Liver (tissue), 9 donors: Measurements from ENCODE around the gene TCF7L2. TPM values are rescaled to one million over a fixed set of nuclear protein-coding genes. Genes with fewer than 3 reads are reported as not detected.

Experiments used
- DNase-seq: peaks from one replicate; pipeline ENCODE4 v3.0.0-alpha.2; 2017; ENCODE audit warnings: low spot score
- H3K27ac ChIP-seq, 2 donors: one replicate each; pipeline ENCODE4 v1.7.0; 2013; ENCODE audit warnings: inconsistent platforms in 2 of 2, low read length in 2 of 2, control low read depth in 1 of 2, low read depth in 1 of 2, mild to moderate bottlenecking in 1 of 2
- H3K27me3 ChIP-seq, 4 donors: one replicate each; pipeline versions ENCODE4 v1.6.1 to v1.7.0; 2013; ENCODE audit warnings: low read length in 3 of 4, inconsistent platforms in 1 of 4, mild to moderate bottlenecking in 1 of 4, moderate library complexity in 1 of 4; ENCODE audit not compliant: control insufficient read depth in 4 of 4, insufficient read depth in 4 of 4
- H3K36me3 ChIP-seq, 4 donors: one replicate each; pipeline versions ENCODE4 v1.6.1 to v1.7.0; 2013; ENCODE audit warnings: low read length in 3 of 4, mild to moderate bottlenecking in 3 of 4, low read depth in 1 of 4, moderate library complexity in 1 of 4; ENCODE audit not compliant: control insufficient read depth in 4 of 4, insufficient read depth in 3 of 4
- H3K4me1 ChIP-seq, 4 donors: one replicate each; pipeline versions ENCODE4 v1.6.1 to v1.7.0; 2013; ENCODE audit warnings: low read length in 3 of 4, mild to moderate bottlenecking in 3 of 4, moderate library complexity in 1 of 4; ENCODE audit not compliant: control insufficient read depth in 4 of 4, insufficient read depth in 4 of 4
- H3K4me3 ChIP-seq, 3 donors: one replicate each; pipeline versions ENCODE4 v1.6.1 to v1.7.0; 2013; ENCODE audit warnings: low read length in 3 of 3, control low read depth in 1 of 3, low read depth in 1 of 3, mild to moderate bottlenecking in 1 of 3
- H3K9ac ChIP-seq, 2 donors: one replicate each; pipeline ENCODE4 v1.7.0; 2013; ENCODE audit warnings: low read length in 2 of 2, mild to moderate bottlenecking in 2 of 2, moderate library complexity in 2 of 2, control low read depth in 1 of 2, low read depth in 1 of 2
- H3K9me3 ChIP-seq, 4 donors: one replicate each; pipeline versions ENCODE4 v1.6.1 to v1.7.0; 2013; ENCODE audit warnings: low read length in 3 of 4; ENCODE audit not compliant: control insufficient read depth in 4 of 4
- EGR1 ChIP-seq, 2 donors: IDR thresholded peaks; 2 replicates each; pipeline ENCODE4 v1.6.1; 2016 to 2018; ENCODE audit warnings: antibody characterized with exemption in 2 of 2, low read depth in 2 of 2
- HNF4A ChIP-seq, 2 donors: conservative IDR thresholded peaks; 2 replicates each; pipeline ENCODE4 v1.6.1; 2016; ENCODE audit warnings: antibody characterized with exemption in 2 of 2, mild to moderate bottlenecking in 2 of 2
- HNF4G ChIP-seq: IDR thresholded peaks from 2 replicates; pipeline ENCODE4 v1.6.1; 2016; ENCODE audit warnings: antibody characterized with exemption
- NR2F2 ChIP-seq: IDR thresholded peaks from 2 replicates; pipeline ENCODE4 v1.6.1; 2016; ENCODE audit warnings: antibody characterized with exemption
- RAD21 ChIP-seq, 2 donors: IDR thresholded peaks; 2 replicates each; pipeline ENCODE4 v1.6.1; 2016; ENCODE audit warnings: antibody characterized with exemption in 2 of 2, mild to moderate bottlenecking in 2 of 2
- RXRA ChIP-seq, 2 donors: IDR thresholded peaks; 2 replicates each; pipeline ENCODE4 v1.6.1; 2017 to 2018; ENCODE audit warnings: antibody characterized with exemption in 2 of 2, mild to moderate bottlenecking in 1 of 2
- TAF1 ChIP-seq: conservative IDR thresholded peaks from 2 replicates; pipeline ENCODE4 v1.6.1; 2016; ENCODE audit warnings: antibody characterized with exemption, mild to moderate bottlenecking
- WGBS: extraction: QIAGEN DNeasy Blood & Tissue Kit; methylation state at CpG from one replicate; pipeline ENCODE4 v1.1.7; 2013; 5-methylcytosine and 5-hydroxymethylcytosine counted together
- polyA plus RNA-seq, 2 donors: library from polyadenylated mRNA; stranded (reverse) in 1 of 2; unstranded in 1 of 2; fragments of 200-250 nt in 1 of 2; fragments of >200 nt in 1 of 2; fragmentation: Nextera tagmentation in 1 of 2; extraction: Ambion mirVana in 1 of 2; gene quantifications; one replicate each; pipeline versions ENCODE4 v1.2.1 to v1.2.3, GENCODE V29; 2013 to 2015
- total RNA-seq, 2 donors: library from RNA; depleted of rRNA; stranded (reverse); fragments of >200 nt; gene quantifications; one replicate each; pipeline ENCODE4 v1.2.3, GENCODE V29; 2014
- TF ChIP-seq, protein P1 (sequence below): IDR thresholded peaks from 2 replicates; pipeline ENCODE4 v1.6.1; 2016; ENCODE audit warnings: antibody characterized with exemption
- TF ChIP-seq, protein P2 (sequence below): IDR thresholded peaks from 2 replicates; pipeline ENCODE4 v1.6.1; 2016; ENCODE audit warnings: antibody characterized with exemption
- TF ChIP-seq, protein P3 (sequence below): IDR thresholded peaks from 2 replicates; pipeline ENCODE4 v1.6.1; 2016; ENCODE audit warnings: antibody characterized with exemption
- TF ChIP-seq, protein P4 (sequence below): fragments of 150-350 bp; IDR thresholded peaks from 2 replicates; pipeline ENCODE4 v1.5.1; 2017; ENCODE audit warnings: improper control_type of control experiment, low read depth, low read length; ENCODE audit not compliant: missing input control
- donor health status: healthy.
- donor health status: healthy.
- donor health status: healthy.
- donor health status: healthy.
- donor health status: healthy.

Gene TCF7L2
- total and polyA plus RNA-seq, 4 donors, result 4.9 to 18.0 (median 8.3) TPM

DNA sequence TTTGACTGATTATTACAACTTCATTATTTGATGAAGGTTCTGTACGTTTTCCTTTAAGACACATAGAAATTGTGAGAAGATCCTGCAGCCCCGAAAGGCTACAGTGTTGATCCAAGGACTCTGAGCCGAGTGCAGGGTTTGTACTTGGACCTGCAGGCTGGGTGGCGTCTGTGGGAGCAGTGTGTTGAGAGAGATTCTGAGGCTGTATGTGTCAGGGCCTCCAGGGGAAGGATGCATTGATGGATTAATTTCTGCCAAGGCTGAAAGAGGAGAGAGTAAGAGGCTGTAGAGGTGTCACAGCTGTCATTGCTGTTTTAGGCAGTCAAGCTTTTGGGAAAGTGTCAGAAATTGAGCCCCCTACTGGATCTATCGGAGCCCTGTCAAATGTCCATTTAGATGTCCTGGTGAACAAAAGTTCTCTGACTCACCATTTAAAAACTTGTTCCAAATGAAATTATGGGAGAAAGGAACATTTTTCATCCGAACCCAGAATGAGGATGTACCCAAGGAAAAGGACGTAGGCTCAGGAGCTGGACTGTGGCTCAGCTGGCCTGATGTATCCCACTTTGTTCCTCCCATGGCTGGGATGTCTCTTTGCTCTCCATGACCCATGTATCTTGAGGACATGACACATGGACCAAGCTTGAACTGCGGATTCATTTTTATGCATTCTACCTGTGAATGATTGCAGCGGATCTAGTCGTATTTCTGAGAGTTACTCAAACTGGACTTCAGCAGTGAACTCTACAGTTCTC lies 102.2 kb downstream of the TCF7L2 start:
- H3K27ac ChIP-seq, result no peak overlapping the region
- WGBS, result 84% methylated on average over 10 of the region's 10 CpGs
- no peak for DNase-seq

DNA sequence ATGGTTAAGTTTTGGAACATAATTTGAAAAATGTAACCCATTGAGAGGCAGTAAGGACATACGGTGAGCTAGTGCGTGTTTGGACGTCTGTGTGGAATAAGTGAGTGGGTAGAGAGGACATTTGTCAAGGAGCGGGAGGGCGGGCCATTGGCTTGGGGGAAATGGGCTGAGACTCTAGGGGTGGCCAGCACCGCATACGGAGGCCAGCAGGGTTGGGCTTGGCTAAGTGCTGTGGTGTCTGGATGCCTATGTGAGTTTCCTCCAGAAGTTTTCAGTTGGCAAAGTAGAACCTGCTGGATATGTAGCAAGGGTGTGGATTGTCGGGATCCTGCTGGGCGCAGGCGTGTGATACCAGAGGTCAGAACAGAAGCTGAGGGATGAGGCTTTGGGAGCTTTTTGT lies 103.0 kb downstream of the TCF7L2 start:
- DNase-seq, result no peak
- no peak for TF ChIP-seq TAF1
- TF ChIP-seq NR2F2, result no peak
- no peak for TF ChIP-seq EGR1 (IDR thresholded peaks at IDR 0.05; ENCODE audit: low read depth in 2 of 2)
- TF ChIP-seq, protein P1, sequence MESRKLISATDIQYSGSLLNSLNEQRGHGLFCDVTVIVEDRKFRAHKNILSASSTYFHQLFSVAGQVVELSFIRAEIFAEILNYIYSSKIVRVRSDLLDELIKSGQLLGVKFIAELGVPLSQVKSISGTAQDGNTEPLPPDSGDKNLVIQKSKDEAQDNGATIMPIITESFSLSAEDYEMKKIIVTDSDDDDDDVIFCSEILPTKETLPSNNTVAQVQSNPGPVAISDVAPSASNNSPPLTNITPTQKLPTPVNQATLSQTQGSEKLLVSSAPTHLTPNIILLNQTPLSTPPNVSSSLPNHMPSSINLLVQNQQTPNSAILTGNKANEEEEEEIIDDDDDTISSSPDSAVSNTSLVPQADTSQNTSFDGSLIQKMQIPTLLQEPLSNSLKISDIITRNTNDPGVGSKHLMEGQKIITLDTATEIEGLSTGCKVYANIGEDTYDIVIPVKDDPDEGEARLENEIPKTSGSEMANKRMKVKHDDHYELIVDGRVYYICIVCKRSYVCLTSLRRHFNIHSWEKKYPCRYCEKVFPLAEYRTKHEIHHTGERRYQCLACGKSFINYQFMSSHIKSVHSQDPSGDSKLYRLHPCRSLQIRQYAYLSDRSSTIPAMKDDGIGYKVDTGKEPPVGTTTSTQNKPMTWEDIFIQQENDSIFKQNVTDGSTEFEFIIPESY, result no peak
- TF ChIP-seq, protein P2, sequence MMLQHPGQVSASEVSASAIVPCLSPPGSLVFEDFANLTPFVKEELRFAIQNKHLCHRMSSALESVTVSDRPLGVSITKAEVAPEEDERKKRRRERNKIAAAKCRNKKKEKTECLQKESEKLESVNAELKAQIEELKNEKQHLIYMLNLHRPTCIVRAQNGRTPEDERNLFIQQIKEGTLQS, result no peak
- TF ChIP-seq, protein P3, sequence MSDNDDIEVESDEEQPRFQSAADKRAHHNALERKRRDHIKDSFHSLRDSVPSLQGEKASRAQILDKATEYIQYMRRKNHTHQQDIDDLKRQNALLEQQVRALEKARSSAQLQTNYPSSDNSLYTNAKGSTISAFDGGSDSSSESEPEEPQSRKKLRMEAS, result no peak
- TF ChIP-seq HNF4G, result no peak
- no peaks in the 10 kb centered on the region for H3K9me3 ChIP-seq
- H3K4me1 ChIP-seq, result peaks cover 0 to 5% (median 4%) of the 10 kb centered on the region in 4 donors
- 78% methylated on average over 10 of the region's 10 CpGs for WGBS
- H3K27me3 ChIP-seq, result no peaks in the 10 kb centered on the region
- peaks cover 0 to 4% (median 1%) of the 10 kb centered on the region in 4 donors for H3K36me3 ChIP-seq
- H3K27ac ChIP-seq, result no peak overlapping the region
- no peak overlapping the region for H3K9ac ChIP-seq
- H3K4me3 ChIP-seq, result no peak overlapping the region

More for the DNA sequence above, 102.2 kb downstream of the TCF7L2 start:
- Histone ChIP-seq H3K27me3 (no peaks in the 10 kb centered on the region), H3K4me3 (no peak overlapping the region), H3K9ac (no peak overlapping the region), H3K36me3 (peaks cover 0 to 4% (median 1%) of the 10 kb centered on the region in 4 donors), H3K4me1 (peaks cover 0 to 3% (median 0%) of the 10 kb centered on the region in 4 donors), H3K9me3 (no peaks in the 10 kb centered on the region)
- TF ChIP-seq RXRA (IDR thresholded peaks at IDR 0.05) (no peak), RAD21 (IDR thresholded peaks at IDR 0.05) (peak; percentile 45 to 67)
- TF ChIP-seq, protein P4, sequence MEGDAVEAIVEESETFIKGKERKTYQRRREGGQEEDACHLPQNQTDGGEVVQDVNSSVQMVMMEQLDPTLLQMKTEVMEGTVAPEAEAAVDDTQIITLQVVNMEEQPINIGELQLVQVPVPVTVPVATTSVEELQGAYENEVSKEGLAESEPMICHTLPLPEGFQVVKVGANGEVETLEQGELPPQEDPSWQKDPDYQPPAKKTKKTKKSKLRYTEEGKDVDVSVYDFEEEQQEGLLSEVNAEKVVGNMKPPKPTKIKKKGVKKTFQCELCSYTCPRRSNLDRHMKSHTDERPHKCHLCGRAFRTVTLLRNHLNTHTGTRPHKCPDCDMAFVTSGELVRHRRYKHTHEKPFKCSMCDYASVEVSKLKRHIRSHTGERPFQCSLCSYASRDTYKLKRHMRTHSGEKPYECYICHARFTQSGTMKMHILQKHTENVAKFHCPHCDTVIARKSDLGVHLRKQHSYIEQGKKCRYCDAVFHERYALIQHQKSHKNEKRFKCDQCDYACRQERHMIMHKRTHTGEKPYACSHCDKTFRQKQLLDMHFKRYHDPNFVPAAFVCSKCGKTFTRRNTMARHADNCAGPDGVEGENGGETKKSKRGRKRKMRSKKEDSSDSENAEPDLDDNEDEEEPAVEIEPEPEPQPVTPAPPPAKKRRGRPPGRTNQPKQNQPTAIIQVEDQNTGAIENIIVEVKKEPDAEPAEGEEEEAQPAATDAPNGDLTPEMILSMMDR, result peak; percentile 24

DNA sequence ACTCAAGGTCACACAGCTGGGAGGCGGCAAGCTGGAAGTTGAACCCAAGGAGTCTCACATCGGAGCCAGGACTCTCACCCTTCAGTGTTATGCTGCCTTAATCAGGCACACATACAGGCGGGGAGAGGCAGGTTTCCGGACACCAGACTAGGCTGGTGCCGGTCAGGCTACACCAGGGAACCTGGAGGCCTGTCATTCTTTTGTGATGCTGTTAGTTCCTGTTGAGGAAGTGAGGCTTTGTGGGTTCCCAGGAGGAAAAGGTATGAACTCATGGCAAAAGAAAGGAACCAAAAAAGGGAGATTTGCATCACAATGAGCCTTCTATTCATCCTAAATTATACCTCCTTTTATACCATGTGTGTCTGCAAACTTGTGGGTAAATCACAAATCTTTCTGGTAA lies 103.8 kb downstream of the TCF7L2 start:
- no peak overlapping the region for H3K4me3 ChIP-seq
- no peak overlapping the region for H3K27ac ChIP-seq
- H3K9me3 ChIP-seq, result no peaks in the 10 kb centered on the region
- H3K27me3 ChIP-seq, result no peaks in the 10 kb centered on the region
- DNase-seq, result no peak
- H3K9ac ChIP-seq, result no peak overlapping the region
- 87% methylated on average over 5 of the region's 5 CpGs for WGBS
- peaks cover 3 to 13% (median 7%) of the 10 kb centered on the region in 4 donors for H3K4me1 ChIP-seq
- no peak for TF ChIP-seq HNF4A (conservative IDR thresholded peaks at IDR 0.05)
- TF ChIP-seq RAD21 (IDR thresholded peaks at IDR 0.05), result no peak
- TF ChIP-seq, protein P4, result no peak
- TF ChIP-seq HNF4G, result no peak
- H3K36me3 ChIP-seq, result peaks cover 0 to 4% (median 1%) of the 10 kb centered on the region in 4 donors
